Activated T-cell treated with anti-CD3 and anti-CD28 coated beads for 24 hours (primary cell): ENCODE data around the gene UQCC5.
A peak's percentile ranks its signal among the peaks of the same experiment; 100 is the strongest.

ENCODE experiments used
- DNase-seq: peaks from one replicate; pipeline ENCODE4 v3.0.0-alpha.2; 2020; ENCODE audit warnings: low read depth

The UQCC5 gene

GRCh38 chr3:52536369-52537164 is at the start of gene UQCC5:
UQCC5 (plus strand) TSS chr3:52536605; CDS start chr3:52536756, 151 bp downstream.
- DNase-seq, result peak; percentile 98

GRCh38 chr3:52487050-52487787 is 49.2 kb upstream of the UQCC5 start:
- no peak for DNase-seq

- DNase-seq, result no peak
These were observed 48.4 kb upstream of the UQCC5 start for GRCh38 chr3:52487788-52488691.

GRCh38 chr3:52488746-52489145 is 47.7 kb upstream of the UQCC5 start:
- no peak for DNase-seq

- no peak for DNase-seq
These were observed 47.0 kb upstream of the UQCC5 start for GRCh38 chr3:52489453-52489852.

GRCh38 chr3:52490035-52490938 is 46.1 kb upstream of the UQCC5 start:
- DNase-seq, result no peak

GRCh38 chr3:52490939-52491526 is 45.4 kb upstream of the UQCC5 start:
- no peak for DNase-seq

GRCh38 chr3:52492059-52492458 is 44.3 kb upstream of the UQCC5 start:
- no peak for DNase-seq

GRCh38 chr3:52493232-52494017 is 43.0 kb upstream of the UQCC5 start:
- DNase-seq, result no peak

GRCh38 chr3:52494445-52494844 is 42.0 kb upstream of the UQCC5 start:
- no peak for DNase-seq

- no peak for DNase-seq
These were observed 41.4 kb upstream of the UQCC5 start, which contains the start of gene STAB1 for GRCh38 chr3:52494886-52495495. STAB1 (plus strand) TSS chr3:52495338; CDS start chr3:52495414, 76 bp downstream.

GRCh38 chr3:52495777-52496602 is 40.4 kb upstream of the UQCC5 start:
- DNase-seq, result no peak

- DNase-seq, result no peak
These were observed 38.0 kb upstream of the UQCC5 start for GRCh38 chr3:52498137-52499054.

GRCh38 chr3:52501046-52501445 is 35.4 kb upstream of the UQCC5 start:
- no peak for DNase-seq

GRCh38 chr3:52502001-52502400 is 34.4 kb upstream of the UQCC5 start:
- DNase-seq, result no peak

- DNase-seq, result no peak
These were observed 33.5 kb upstream of the UQCC5 start for GRCh38 chr3:52502808-52503350.

- no peak for DNase-seq
These were observed 32.5 kb upstream of the UQCC5 start for GRCh38 chr3:52503788-52504424.
